Right forelimb (tissue), 1 donor: ENCODE measurements around the gene MYOC.
"Not testable (repeated sequence)": the region's sequence is repeated elsewhere in the genome, so short reads cannot be mapped to it uniquely, and the experiment has no call there.

Source experiments
- DNase-seq: peaks from one replicate; pipeline ENCODE4 v3.0.0-alpha.2; 2018

The MYOC gene

DNA sequence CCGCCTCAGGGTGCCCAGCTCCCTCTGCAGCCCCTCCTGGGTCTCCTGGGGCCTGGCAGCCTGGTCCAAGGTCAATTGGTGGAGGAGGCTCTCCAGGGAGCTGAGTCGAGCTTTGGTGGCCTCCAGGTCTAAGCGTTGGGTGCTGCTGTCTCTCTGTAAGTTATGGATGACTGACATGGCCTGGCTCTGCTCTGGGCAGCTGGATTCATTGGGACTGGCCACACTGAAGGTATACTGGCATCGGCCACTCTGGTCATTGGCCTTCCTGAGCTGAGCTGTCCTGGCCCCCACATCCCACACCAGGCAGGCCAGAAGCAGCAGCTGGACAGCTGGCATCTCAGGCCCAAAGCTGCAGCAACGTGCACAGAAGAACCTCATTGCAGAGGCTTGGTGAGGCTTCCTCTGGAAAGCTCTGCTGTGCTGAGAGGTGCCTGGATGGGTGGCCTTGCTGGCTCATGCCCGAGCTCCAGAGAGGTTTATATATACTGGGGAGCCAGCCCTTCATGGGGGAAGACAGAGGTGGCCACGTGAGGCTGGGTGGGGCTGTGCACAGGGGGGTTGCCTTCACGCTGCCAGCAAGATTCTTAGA, at the start of gene MYOC:
Gene MYOC (minus strand): TSS at position 455 of the 589 bp plus-strand sequence. CDS start 77 bp downstream, at position 378.
- no peak for DNase-seq

DNA sequence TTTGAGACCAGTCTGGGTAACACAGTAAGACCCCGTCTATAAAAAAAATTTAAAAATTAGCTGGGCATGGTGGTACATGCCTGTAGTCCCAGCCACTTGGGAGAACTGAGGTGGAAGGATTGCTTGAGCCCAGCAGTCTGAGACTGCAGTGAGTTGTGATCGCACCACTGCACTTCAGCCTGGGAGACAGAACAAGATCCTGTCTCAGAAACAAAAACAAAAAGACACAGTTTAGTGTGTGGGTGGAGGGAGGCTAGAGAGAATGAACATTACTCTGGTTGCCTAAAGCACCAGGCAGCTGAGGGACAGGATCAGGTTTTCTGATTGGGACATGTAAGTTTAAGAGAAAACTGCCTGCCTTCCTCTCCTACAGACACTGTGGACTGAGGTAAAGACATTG, 47.0 kb upstream of the MYOC start:
- DNase-seq: no peak

DNA sequence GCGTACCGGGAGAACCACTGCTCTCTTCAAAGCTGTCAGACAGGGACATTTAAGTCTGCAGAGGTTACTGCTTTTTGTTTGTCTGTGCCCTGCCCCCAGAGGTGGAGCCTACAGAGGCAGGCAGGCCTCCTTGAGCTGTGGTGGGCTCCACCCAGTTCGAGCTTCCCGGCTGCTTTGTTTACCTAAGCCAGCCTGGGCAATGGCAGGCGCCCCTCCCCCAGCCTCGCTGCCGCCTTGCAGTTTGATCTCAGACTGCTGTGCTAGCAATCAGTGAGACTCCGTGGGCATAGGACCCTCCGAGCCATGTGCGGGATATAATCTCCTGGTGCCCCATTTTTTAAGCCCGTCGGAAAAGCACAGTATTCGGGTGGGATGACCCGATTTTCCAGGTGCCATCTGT, 43.3 kb upstream of the MYOC start:
- DNase-seq: not testable (repeated sequence)

DNA sequence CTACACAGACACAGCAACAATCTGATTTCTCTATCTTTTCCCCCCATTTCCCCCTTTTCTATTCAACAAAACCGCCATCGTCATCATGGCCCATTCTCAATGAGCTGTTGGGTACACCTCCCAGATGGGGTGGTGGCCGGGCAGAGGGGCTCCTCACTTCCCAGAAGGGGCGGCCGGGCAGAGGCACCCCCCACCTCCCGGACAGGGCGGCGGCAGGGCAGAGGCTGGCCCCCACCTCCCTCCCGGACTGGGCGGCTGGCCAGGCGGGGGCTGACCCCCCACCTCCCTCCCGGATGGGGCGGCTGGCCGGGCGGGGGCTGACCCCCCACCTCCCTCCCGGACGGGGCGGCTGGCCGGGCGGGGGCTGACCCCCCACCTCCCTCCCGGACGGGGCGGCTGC, 41.1 kb upstream of the MYOC start:
- DNase-seq: not testable (repeated sequence)

DNA sequence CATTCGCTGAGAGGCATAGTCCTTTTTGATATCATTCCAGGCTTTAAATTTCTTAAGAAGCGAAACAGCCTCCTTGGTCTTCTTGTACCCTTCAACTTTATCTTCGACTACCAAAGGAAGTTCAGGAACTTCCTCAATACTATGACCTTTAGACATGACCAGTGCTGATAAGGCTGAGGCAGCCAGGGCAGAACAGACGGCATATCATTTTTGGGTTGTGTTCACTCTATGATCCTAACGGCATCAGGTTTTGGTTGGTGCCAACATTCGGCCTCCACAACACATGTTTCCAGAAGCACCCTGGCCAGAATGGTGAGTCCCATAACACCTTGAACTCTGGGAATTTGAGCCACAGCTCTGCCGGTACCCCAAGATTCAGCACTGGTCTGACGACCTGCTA, 31.4 kb upstream of the MYOC start:
- no peak for DNase-seq

DNA sequence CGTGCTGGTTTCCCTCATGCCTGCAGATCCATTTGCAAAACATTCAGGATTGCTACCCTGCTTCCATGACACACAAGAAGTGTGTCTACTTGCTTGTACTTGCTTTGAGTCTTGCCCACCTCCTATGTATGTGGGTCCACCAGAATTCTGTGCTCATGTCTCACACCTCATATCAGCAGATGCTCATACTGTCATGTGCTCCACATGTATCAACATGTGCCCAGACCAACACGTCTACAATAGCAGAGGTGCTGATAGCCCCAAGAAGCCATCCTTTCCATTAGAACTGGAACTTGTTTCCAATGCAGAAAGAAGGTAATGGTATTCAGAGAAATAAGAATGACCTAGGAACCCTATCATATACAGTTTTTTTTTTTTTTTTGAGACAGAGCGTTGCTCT, 27.9 kb upstream of the MYOC start:
- no peak for DNase-seq

DNA sequence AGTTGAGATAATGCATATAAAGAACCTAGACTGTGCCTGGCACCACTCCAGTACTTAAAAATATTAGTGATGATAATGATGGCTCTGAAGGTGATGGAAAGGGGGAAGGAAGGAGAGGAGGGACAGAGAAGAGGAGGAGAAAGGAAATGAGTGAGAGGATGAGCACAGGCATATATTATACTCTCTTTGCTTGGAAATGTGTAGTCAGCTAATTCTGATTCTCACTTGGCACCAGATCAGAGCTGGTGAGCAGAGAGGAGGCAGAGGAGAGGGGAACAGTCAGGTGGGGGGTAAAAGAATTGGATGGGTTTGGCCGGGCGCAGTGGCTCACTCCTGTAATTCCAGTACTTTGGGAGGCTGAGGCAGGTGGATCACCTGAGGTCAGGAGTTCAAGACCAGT, 24.3 kb upstream of the MYOC start:
- no peak for DNase-seq

DNA sequence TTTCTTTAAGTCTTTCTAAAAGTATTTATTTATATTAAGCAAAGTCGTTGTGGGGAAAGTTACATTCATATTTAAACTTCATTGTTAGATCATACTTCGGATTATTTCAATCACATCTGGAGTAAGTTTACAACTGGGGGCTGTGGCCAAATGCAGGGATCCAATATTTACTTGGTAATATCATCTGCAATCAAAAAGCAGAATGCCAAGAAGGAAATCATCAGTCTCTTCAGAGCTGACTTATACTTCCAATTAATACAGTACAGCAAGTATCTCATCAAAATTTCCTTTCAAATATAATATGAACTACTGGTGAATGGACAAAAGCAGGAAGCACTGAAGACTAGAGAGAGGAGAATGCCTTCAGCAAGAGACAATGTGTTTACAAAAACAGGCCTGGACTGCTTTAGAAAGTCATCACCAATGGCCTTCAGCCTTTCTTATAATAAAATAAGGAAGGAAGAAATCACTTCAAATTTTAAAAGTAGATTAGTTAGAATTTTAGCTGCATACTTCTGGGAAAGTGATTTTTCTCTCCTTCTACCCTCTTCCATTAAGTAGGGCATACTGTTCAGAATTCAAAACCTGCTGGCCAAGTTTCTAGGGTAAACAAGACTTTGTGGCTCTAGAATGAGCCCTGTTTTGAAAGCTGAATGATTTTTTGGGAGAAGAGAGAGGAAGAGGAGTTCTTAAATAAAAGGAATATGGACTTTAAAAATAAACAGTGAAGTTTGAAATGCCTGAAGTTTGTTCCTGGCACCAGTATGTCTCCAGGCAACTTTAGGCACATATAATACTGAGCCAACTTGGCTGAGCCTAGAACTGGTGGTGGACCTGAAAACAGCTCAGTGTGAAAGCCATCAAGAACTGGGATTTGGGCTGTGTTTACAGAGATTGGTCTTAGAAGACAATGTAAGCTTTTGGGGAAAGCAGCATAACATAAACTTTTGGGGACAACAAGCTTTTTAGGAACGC, 22.2 kb upstream of the MYOC start:
- no peak for DNase-seq

DNA sequence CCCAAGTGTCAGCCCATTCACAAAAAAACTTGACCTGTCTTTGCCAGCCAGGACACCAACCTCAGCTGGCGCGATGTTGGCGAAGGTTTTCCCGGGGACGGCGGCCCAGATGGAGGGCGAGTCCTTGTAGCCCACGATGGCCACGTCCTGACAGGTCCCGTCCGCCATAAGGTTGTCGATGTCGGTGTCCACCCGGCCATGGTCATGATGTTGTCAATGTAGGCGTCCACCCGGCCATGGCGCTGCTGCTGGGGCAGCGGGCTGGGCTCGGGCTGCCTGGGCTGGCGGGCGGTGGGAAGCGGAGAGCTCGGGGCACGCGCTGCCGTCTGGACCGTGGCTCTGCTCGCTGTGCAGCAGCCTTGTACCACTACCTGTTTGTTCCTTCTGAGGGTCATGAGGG, 18.3 kb upstream of the MYOC start:
- no peak for DNase-seq

DNA sequence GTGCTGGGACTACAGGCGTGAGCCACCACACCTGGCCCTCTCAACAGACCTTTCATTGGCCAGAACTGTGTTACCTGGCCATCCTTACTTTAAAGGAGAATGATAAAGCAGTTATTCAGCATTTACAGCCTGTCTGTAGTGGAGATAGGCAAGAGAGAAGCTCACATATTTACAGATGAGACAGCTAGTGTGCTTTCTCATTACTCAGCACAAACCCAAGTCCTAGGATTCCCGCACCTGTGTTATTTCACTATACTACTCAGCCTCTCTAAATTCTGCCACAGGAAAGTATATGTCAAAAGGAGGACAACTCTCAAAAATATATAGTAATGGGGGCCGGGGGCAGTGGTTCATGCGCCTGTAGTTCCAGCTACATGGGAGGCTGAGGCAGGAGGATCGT, 15.9 kb upstream of the MYOC start:
- DNase-seq: no peak

DNA sequence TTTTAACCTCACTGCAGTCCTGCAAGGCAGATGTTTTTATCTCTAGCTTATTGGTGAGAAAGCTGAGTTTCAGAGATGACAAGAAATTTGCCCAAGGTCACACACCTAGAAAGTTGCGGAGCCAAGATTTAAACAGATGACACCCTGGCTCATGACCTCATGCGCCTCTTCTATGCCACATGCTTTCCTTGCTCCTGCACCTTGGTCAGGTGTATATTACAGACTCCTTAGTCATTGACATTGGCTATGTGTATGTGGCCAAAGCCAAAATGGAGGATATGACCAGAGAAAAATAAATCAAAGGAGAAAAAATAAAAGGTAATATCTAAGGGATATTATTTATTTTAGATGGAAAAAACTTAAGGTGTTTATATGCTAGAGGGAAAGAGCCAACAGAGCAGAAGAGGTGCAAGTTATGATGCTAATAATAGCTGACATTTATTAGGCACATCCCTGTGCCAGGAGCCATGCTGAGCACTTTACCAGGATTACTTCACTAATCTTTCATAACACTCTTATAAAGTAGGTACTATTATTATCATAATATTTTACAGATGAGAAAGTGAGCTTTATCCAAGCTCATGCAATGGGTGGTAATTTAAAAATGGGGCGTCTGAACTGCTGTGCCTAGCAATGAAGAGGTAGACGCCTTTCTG, 13.8 kb upstream of the MYOC start:
- no peak for DNase-seq

DNA sequence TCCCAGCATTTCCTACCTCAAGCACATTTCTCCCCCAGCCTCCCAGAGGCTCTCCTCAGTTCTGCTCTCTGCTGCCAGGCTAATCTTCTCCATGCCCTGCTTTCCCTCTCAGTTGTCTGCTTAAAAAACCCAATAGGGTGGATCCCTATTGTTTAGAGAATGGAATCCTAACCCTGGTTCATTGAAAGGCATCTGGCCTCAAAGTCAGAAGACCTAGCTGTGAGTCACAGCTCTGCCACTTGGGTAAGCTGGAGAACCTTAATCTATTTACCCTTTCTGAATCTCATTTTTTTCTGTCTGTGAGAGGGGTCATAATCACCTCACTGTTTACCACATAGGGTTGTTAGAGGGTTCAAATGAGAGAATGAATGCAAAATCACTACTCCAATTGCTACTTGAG, 12.5 kb upstream of the MYOC start:
- no peak for DNase-seq

DNA sequence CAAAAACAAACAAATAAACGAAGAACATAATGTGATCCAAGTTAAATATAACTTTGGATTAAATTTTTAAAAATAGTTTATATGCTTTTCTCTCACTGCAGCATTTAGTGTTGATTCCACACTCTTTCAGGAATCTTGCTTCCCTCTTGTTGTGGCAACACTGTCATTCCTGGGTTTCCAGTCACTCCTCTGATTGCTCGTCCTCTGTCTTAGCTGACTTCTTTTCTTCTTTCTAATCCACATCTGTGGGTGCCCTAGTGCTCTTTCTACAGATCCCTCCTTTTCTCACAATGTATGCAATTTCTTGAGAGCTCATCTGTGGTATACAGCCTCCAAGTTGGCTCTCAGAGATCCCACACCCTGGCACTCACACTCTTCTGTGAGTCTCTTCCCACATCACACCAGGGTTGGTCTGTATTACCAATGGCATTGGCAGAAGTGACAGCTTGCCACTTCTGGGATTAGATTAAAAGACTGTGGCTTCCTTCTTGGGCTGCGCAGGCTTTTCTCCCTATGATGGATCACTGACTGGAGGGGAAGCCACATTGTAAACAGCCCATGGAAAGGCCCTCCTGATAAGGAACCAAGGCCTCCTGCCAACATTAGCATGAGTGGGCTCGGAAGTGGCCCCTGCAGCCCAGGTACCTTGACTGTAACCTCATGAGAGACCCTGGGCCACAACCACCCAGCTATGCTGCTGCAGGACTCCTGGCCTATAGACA, 11.5 kb upstream of the MYOC start:
- no peak for DNase-seq

DNA sequence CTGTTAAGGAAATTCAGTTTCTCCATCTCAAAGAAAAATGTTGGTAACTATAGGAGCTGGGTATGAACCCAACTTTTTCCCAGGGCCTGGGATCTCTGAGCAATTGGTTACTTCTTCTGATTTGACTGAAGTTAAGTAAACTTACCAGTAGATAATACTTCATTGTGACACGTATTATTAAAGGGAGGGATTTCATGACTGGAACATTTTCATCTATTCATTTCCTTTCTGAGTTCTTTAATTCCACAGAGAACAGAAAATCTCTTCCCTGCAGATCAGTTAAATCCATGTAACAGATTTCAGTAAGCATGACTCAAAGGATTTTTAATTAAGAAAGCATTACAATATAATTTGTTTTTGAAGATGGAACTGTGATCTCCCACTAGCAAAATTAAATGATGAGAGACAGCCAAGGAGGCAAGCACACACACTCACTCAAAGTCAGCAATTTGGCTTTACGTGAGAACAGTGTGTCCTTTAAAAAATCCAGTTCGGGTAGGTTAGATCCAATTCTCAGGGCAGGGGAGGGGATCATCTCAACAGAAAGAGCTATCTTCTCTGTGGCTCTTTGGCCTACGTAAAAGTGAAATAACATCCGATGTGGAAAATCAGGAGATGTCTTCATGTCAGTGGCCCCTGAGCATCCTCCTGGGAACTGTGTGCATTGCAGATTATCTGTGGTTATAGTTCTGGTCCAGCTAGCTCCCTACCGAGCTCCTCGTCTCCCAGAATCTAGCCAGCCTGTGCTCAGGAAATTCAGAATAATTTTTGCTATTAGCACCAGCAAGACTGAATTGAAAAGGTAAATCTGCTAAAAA, 10.8 kb upstream of the MYOC start:
- no peak for DNase-seq

DNA sequence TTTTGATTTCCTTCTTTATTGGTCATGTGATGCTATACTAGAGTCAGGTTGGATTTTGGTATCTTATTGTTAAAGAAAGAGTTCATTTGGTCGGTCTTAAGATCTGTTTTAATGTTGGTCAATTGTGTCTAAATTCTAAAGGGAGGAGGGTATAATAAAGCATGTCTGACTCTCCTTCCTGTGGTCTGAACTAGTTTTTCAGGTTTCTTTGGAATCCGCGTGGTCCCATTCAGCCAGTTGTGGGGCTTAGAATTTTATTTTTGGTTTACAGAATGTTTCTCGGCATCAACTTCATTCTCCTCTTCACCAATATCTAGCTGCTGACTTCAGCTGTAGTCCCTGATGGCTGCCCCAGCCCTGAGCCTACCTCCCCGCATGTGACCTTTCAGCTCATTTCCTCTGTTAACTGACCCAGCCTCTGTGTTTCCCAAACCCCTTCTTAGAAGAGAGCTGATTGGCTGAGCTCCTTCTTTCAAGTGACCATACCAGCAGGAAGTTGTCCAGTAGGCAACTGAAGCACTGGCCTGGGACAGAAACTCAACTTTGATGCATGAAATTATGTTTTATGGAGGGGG, 8.7 kb upstream of the MYOC start:
- no peak for DNase-seq

DNA sequence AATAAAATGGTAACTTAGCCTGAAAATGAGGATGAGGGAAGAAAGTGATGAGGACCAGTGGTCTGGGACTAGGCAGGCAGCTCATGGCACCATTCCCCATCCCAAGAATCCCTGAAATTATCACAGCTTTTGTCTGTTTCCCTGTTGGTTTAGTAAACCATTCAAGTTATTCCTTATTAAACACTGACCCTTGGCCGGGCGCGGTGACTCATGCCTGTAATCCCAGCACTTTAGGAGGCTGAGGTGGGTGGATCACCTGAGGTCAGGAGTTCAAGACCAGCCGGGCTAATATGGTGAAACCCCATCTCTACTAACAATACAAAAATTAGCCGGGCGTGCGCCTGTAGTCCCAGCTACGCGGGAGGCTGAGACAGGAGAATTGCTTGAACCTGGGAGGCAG, 3.7 kb upstream of the MYOC start:
- not testable (repeated sequence) for DNase-seq

DNA sequence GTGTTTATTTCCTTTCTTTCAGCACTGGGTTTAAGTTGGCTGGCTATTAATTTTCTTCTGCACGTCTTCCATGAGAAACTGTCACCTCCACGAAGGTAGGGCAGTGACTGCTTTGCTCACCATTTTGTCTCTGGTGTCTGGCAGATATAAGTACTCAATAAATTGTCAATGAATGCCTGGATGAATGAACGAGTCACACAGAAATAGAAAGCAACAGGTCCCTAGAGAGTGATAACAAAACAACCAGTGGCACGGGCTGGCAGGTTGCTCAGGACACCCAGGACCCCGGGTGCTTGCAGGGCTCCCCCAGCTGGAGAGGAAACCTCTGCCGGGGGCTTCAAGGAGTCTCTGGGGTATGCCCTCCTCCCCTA, 3.2 kb upstream of the MYOC start:
- DNase-seq: no peak

DNA sequence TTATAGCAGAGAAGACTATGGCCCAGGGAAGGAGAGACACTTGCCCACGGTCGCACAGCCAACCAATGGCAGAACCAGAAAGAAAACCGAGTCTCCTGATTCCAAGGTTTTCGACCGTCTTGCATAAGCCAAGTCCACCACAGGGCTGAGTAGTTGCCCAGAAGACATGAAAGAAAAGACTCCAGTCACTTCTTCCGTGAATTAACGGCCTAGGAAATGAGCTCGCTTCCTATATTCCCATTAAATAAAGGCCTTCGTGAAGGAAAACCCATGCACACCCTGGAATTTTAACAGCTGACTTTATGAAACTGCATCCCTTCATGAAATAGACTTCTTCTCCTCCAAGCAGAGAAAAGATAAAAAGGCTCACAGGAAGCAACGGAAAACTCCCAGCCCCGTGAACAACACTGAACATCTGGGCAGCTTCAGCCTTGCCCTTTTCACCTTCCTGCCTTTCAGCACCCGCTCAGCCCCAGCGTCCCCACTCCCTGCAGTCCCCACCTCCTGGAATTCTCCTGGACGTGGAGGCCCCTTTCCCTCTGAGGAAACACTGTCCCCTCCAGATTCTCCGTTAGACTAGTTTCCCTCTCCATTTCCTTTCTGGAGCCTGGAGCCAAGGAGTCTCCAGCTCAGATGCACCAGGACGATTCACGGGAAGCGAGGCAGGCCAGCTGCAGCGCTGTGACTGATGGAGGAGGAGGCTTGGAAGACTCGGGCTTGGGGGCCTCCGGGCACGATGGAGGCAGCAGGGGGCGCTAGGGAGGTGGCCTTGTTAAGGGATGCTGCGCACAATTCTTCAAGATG, 2.7 kb upstream of the MYOC start:
- peak; percentile 89 for DNase-seq

DNA sequence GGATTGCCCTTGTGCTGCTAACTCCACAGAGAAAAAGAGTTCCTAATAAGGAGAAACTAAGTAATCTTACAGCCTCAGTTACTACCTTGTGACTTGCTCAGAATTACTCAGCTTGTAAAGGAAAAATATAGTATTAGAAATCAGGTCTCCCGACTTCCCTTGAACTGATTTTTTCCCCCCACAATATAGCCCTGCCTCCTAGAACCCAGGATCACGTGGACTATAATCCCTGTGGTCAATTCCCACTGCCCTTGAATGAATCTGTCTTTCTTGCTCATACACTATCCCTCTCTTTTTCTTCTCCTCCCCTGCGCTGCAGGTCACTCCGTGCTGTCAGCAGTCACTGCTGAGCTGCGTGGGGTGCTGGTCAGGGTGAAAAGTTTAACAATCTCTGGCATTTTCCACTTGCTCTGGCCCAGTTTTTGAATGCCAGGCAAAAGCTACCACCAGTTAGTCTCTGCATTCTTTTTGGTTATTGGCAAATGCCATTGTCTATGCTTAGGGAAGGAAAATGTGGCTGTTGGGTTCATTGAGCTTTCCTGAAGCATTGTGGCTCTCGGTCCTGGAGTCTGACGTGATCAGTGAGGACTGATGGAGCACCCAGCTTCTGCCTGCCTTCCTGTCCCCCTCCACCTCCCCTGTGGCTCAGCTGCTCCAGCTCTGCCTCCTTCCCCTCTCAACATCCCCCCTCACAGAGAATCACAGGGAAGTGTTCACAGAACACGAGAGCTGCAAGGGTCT, 1.9 kb upstream of the MYOC start:
- DNase-seq: peak; percentile 50

DNA sequence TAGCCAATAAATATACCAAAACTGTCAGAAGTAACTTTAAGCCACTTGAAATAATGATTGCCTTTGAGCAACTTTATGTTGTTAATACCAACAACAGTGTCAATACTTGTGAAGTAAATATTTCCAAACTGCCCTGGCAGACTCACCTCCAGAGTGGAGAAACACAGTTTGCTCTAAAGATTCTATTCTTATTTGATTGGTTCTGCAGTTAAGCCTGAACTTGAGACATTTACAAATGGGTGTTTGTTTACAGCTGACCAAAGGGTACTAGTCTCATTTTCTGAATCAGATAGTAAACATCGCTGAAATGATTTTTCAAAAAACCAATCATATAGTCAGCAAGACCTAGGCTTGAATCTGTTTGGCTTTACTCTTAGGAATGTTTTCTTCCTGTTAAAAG, 1.3 kb upstream of the MYOC start:
- no peak for DNase-seq

DNA sequence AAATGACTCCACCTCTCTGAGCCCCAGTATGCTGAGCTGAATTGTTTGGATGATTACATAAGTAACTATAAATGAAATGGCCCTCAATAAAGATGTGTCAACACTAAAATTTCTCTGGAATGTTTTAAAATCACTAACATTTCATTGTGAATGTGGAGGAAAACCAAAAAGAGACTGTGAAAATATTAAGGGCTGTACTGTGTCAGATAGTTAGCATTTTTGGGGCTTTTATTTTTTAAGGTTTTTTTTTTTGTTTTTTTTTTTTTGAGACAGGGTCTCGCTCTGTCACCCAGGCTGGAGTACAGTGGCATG, 6.3 kb downstream of the MYOC start:
- no peak for DNase-seq
